Measurements from ENCODE around the gene CACNA2D2. TPM values are rescaled to one million over a fixed set of nuclear protein-coding genes. Genes with fewer than 3 reads are reported as not detected.

The CACNA2D2 gene
- total and polyA plus RNA-seq, 2 donors (not counting 1 experiment from before 2014, with no cell fraction given): 0.06 TPM; not detected in 1

DNA sequence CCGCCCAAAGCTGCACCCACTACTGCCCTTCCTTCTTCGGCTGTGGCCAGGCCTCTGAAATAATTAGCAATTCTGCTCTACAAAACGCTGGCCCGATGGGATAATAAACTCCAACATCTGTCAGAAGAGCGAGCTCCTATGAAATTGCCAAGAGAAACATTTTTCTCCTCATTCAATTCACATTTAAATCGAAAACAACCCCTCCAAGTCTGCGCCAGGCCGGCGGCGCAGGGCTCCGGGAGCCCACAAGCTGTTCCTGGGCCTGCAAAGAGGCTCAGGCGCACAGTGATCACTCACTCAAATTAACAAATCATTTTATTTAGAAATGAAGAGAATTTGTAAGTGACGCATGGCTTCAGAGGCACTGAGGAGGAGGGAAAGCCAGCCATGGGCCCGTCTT, 88.8 kb downstream of the CACNA2D2 start:
- Histone ChIP-seq H3K4me1 (ENCODE audit: control insufficient read depth, extremely low read depth, insufficient read depth, low read length) (no peaks in the 10 kb centered on the region), H3K9me3 (ENCODE audit: control insufficient read depth, insufficient read depth, low read depth, low read length) (no peaks in the 10 kb centered on the region), H2AFZ (ENCODE audit: low read length) (no peak overlapping the region), H3K27me3 (ENCODE audit: control insufficient read depth, insufficient read depth, low read length) (no peaks in the 10 kb centered on the region), H3K9ac (ENCODE audit: insufficient read depth, low read length) (no peak overlapping the region), H4K20me1 (ENCODE audit: control insufficient read depth, extremely low read depth, insufficient read depth, low read length) (no peaks in the 10 kb centered on the region), H3K36me3 (ENCODE audit: control insufficient read depth, insufficient read depth, low read length) (no peaks in the 10 kb centered on the region), H3K4me2 (ENCODE audit: extremely low read depth, insufficient read depth, low read length) (no peak overlapping the region), H3K4me3 (replicated peaks in 1 of 4; ENCODE audit: control extremely low read depth in 1 of 4, insufficient read depth in 1 of 4, low read depth in 3 of 4, low read length in 4 of 4) (no peak overlapping the region), H3K79me2 (ENCODE audit: control insufficient read depth, insufficient read depth, low read length) (no peaks in the 10 kb centered on the region), H3K27ac (ENCODE audit: insufficient read depth, low read length) (no peak overlapping the region)
- no peak for DNase-seq (ENCODE audit: low read depth in 2 of 2)
- TF ChIP-seq CTCF (conservative IDR thresholded peaks at IDR 0.05 in 1 of 2, IDR thresholded peaks at IDR 0.05 in 1 of 2; ENCODE audit: low read depth in 1 of 2, low read length in 2 of 2): no peak
- no peak for TF ChIP-seq EZH2 (IDR thresholded peaks at IDR 0.05; ENCODE audit: low read length, missing control alignments)

- H3K9me3 ChIP-seq (ENCODE audit: control insufficient read depth, insufficient read depth, low read depth, low read length): no peaks in the 10 kb centered on the region
Observed at GRCh38 chr3:50412231-50412754, 91.1 kb downstream of the CACNA2D2 start.

DNA sequence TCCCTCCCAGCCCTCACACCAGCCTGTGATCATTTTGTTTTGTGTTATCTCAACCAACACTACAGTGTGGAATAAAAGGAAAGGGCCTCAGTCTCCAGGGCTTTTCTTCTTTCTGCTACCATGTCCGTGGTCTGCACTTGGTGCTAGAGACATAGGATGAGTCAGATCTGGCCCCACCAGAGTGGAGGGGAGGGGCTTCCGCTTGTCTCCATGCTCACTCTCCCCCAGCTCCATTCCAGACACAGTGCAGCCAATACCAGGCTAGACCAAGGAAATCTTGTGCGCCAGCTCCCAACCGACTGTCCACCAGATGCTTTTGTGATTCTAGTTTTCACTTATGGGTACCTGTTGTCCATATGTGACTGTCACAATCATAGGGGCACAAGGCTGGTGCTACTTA, 92.2 kb downstream of the CACNA2D2 start:
- Histone ChIP-seq H3K9me3 (ENCODE audit: control insufficient read depth, insufficient read depth, low read depth, low read length) (no peaks in the 10 kb centered on the region), H4K20me1 (ENCODE audit: control insufficient read depth, extremely low read depth, insufficient read depth, low read length) (no peaks in the 10 kb centered on the region), H3K4me1 (ENCODE audit: control insufficient read depth, extremely low read depth, insufficient read depth, low read length) (no peaks in the 10 kb centered on the region), H3K79me2 (ENCODE audit: control insufficient read depth, insufficient read depth, low read length) (no peaks in the 10 kb centered on the region), H3K4me3 (replicated peaks in 1 of 4; ENCODE audit: control extremely low read depth in 1 of 4, insufficient read depth in 1 of 4, low read depth in 3 of 4, low read length in 4 of 4) (no peak overlapping the region), H2AFZ (ENCODE audit: low read length) (no peak overlapping the region), H3K9ac (ENCODE audit: insufficient read depth, low read length) (no peak overlapping the region), H3K27me3 (ENCODE audit: control insufficient read depth, insufficient read depth, low read length) (no peaks in the 10 kb centered on the region), H3K4me2 (ENCODE audit: extremely low read depth, insufficient read depth, low read length) (no peak overlapping the region), H3K27ac (ENCODE audit: insufficient read depth, low read length) (no peak overlapping the region), H3K36me3 (ENCODE audit: control insufficient read depth, insufficient read depth, low read length) (no peaks in the 10 kb centered on the region)
- TF ChIP-seq CTCF (conservative IDR thresholded peaks at IDR 0.05 in 1 of 2, IDR thresholded peaks at IDR 0.05 in 1 of 2; ENCODE audit: low read depth in 1 of 2, low read length in 2 of 2) (no peak), EZH2 (IDR thresholded peaks at IDR 0.05; ENCODE audit: low read length, missing control alignments) (no peak)
- DNase-seq (ENCODE audit: low read depth in 2 of 2): no peak

More at GRCh38 chr3:50412231-50412754, 91.1 kb downstream of the CACNA2D2 start:
- no peak overlapping the region for H2AFZ ChIP-seq (ENCODE audit: low read length)
- H3K36me3 ChIP-seq (ENCODE audit: control insufficient read depth, insufficient read depth, low read length): no peaks in the 10 kb centered on the region
- no peak overlapping the region for H3K27ac ChIP-seq (ENCODE audit: insufficient read depth, low read length)
- H3K79me2 ChIP-seq (ENCODE audit: control insufficient read depth, insufficient read depth, low read length): no peaks in the 10 kb centered on the region
- TF ChIP-seq EZH2 (IDR thresholded peaks at IDR 0.05; ENCODE audit: low read length, missing control alignments) (no peak), CTCF (conservative IDR thresholded peaks at IDR 0.05 in 1 of 2, IDR thresholded peaks at IDR 0.05 in 1 of 2; ENCODE audit: low read depth in 1 of 2, low read length in 2 of 2) (no peak)
- H3K4me2 ChIP-seq (ENCODE audit: extremely low read depth, insufficient read depth, low read length): no peak overlapping the region
- H3K4me3 ChIP-seq (replicated peaks in 1 of 4; ENCODE audit: control extremely low read depth in 1 of 4, insufficient read depth in 1 of 4, low read depth in 3 of 4, low read length in 4 of 4): no peak overlapping the region
- H3K9ac ChIP-seq (ENCODE audit: insufficient read depth, low read length): no peak overlapping the region
- no peak for DNase-seq (ENCODE audit: low read depth in 2 of 2)
- no peaks in the 10 kb centered on the region for H4K20me1 ChIP-seq (ENCODE audit: control insufficient read depth, extremely low read depth, insufficient read depth, low read length)
- H3K4me1 ChIP-seq (ENCODE audit: control insufficient read depth, extremely low read depth, insufficient read depth, low read length): no peaks in the 10 kb centered on the region
- no peaks in the 10 kb centered on the region for H3K27me3 ChIP-seq (ENCODE audit: control insufficient read depth, insufficient read depth, low read length)

Measured in fibroblast of lung (primary cell).